Caco-2 (cell line): ENCODE data around the gene CCDC85C. TPM values are rescaled to one million over a fixed set of nuclear protein-coding genes. Genes with fewer than 3 reads are reported as not detected.

Source experiments
- BruUV-seq: library from RNA; stranded (reverse); fragments of 400-500 nt; replicated peaks from 2 replicates; lab custom pipeline; 2021; lab: Mats Ljungman, UMichigan
- CTCF ChIA-PET: fragments of 300-600 bp; sonication (Branson Sonifier 250); formaldehyde crosslinking; loops from one replicate; lab custom pipeline; 2022; ENCODE audit warnings: antibody characterized with exemption; lab: Charles Lee
- POLR2A ChIA-PET: fragments of 300-600 bp; sonication (Branson Sonifier 250); formaldehyde crosslinking; loops from one replicate; lab custom pipeline; 2022; ENCODE audit warnings: antibody characterized with exemption; lab: Charles Lee
- DNase-seq, 2 experiments: peaks; one replicate each; pipeline versions ENCODE4 v3.0.0 to v3.0.0-alpha.2; 2020 to 2022
- H3K27me3 ChIP-seq: replicated peaks from 2 replicates; pipeline ENCODE4 v1.6.0; 2011; ENCODE audit warnings: low read length; ENCODE audit not compliant: control insufficient read depth, insufficient read depth
- H3K36me3 ChIP-seq: 2 replicates; pipeline ENCODE4 v1.5.1; 2011; ENCODE audit warnings: low read length; ENCODE audit not compliant: control insufficient read depth, insufficient read depth
- H3K4me1 ChIP-seq: fragments of 250-450 bp; sonication (Bioruptor Pico); 2 replicates; pipeline ENCODE4 v1.5.1; 2020; ENCODE audit warnings: mild to moderate bottlenecking
- H3K4me3 ChIP-seq: 2 replicates; pipeline ENCODE4 v1.5.1; 2011; ENCODE audit warnings: low read depth, mild to moderate bottlenecking, control low read depth, low read length
- H3K9me3 ChIP-seq: fragments of 250-450 bp; sonication (Bioruptor Pico); 2 replicates; pipeline ENCODE4 v1.5.1; 2020; ENCODE audit warnings: mild to moderate bottlenecking, moderate library complexity
- H3K27ac Mint-ChIP-seq: one replicate; pipeline ENCODE4 v1.8.0; 2022; ENCODE audit warnings: mixed read lengths; ENCODE audit not compliant: unreplicated experiment
- H3K27me3 Mint-ChIP-seq: one replicate; pipeline ENCODE4 v1.8.0; 2022; ENCODE audit warnings: mixed read lengths; ENCODE audit not compliant: insufficient read depth, unreplicated experiment
- H3K36me3 Mint-ChIP-seq: one replicate; pipeline ENCODE4 v1.8.0; 2022; ENCODE audit warnings: mild to moderate bottlenecking, mixed read lengths; ENCODE audit not compliant: insufficient read depth, unreplicated experiment
- H3K4me1 Mint-ChIP-seq: one replicate; pipeline ENCODE4 v1.8.0; 2022; ENCODE audit warnings: low read depth, mixed read lengths; ENCODE audit not compliant: unreplicated experiment
- H3K4me3 Mint-ChIP-seq: one replicate; pipeline ENCODE4 v1.8.0; 2022; ENCODE audit warnings: mild to moderate bottlenecking, moderate library complexity, mixed read lengths; ENCODE audit not compliant: unreplicated experiment
- H3K9me3 Mint-ChIP-seq: one replicate; pipeline ENCODE4 v1.8.0; 2022; ENCODE audit warnings: mixed read lengths; ENCODE audit not compliant: unreplicated experiment
- intact Hi-C: fragments of 100-400 bp; cut with micrococcal nuclease; formaldehyde crosslinking; loops from one replicate; pipeline ENCODE4 v1.10.0; 2022; ENCODE audit not compliant: unreplicated experiment
- total RNA-seq: library from RNA; stranded (reverse); gene quantifications from 2 replicates; pipeline ENCODE4 v1.2.3, GENCODE V29; 2022
- TF ChIP-seq, protein P1 (sequence below), 2 experiments: fragments of 200-600 bp in 1 of 2; IDR thresholded peaks; 1 replicate in 1 of 2; 2 replicates in 1 of 2; pipeline versions ENCODE4 v1.5.1 to v1.8.0; 2011 to 2022; ENCODE audit warnings: antibody characterized with exemption in 1 of 2, control low read depth in 1 of 2, inconsistent platforms in 1 of 2, low read depth in 1 of 2, low read length in 1 of 2, mild to moderate bottlenecking in 1 of 2, moderate library complexity in 1 of 2; ENCODE audit not compliant: insufficient read depth in 1 of 2, severe bottlenecking in 1 of 2, unreplicated experiment in 1 of 2

Gene CCDC85C
- total RNA-seq, 1 experiment from 2014 or later: 76.2 TPM

DNA sequence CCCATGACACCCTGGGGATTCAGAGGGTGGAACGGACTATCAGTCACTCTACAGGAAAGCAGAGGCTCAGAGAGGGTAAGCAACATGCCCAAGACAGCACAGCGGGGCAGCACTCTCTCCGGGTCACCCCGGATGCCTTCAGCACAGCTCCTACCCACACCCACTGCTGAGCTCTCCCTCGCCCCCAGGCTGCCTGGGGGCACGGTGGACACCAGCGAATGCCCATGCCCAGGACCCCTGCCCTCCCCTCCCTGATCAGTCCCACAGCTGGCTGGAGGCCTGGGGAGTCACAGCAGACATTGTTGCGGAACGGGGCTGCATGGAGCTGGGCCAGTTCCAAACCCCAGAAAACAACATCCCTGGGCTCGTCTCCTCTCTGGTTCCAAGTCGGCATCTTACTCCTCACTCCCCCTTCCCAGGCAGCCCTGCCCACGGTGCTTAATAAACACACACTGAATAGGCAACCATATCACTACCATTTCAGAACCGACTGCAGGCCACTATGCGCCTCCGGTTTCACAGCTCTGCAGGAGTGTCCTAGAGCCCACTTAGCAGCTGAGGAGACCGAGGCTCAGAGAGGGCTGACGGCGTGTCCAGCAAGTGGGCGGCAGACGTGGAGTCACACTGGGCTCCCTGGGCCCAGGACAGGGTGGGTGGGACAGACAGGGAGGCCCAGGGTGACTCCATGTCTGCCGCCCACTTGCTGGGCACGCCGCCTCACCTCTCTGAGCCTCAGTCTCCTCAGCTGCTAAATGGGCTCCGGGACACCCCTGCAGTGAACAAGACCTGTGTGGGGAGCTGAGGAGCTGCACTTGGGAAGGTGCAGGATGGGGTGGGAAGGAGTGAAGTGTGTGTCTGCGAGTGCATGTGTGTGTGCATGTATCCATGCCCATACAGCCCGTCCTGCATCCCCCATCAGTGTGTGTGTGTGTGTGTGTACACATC lies 27.0 kb downstream of the CCDC85C start:
- peaks cover 81% of the 10 kb centered on the region for H3K4me1 ChIP-seq
- Mint-ChIP-seq H3K9me3 (no peaks in the 10 kb centered on the region), H3K36me3 (peaks cover 40% of the 10 kb centered on the region), H3K4me3 (peak overlapping the region; percentile 26), H3K27ac (peak overlapping the region; percentile 90), H3K27me3 (no peaks in the 10 kb centered on the region), H3K4me1 (peaks cover 66% of the 10 kb centered on the region)
- no peaks in the 10 kb centered on the region for H3K9me3 ChIP-seq
- no peaks in the 10 kb centered on the region for H3K36me3 ChIP-seq
- no TSS peak for BruUV-seq
- H3K27me3 ChIP-seq: no peaks in the 10 kb centered on the region
- POLR2A ChIA-PET: no interaction called here
- intact Hi-C loops: loop anchor here (5.0 kb wide), 1 partner anchor 40 kb away; no protein-coding TSS in a partner anchor
- H3K4me3 ChIP-seq: no peak overlapping the region
- CTCF ChIA-PET: interaction anchor here (0.6 to 1.1 kb wide), 4 partner anchors 28 to 58 kb away, joined by 3 to 4 read pairs (median 3); no protein-coding TSS in a partner anchor
- TF ChIP-seq, protein P1, sequence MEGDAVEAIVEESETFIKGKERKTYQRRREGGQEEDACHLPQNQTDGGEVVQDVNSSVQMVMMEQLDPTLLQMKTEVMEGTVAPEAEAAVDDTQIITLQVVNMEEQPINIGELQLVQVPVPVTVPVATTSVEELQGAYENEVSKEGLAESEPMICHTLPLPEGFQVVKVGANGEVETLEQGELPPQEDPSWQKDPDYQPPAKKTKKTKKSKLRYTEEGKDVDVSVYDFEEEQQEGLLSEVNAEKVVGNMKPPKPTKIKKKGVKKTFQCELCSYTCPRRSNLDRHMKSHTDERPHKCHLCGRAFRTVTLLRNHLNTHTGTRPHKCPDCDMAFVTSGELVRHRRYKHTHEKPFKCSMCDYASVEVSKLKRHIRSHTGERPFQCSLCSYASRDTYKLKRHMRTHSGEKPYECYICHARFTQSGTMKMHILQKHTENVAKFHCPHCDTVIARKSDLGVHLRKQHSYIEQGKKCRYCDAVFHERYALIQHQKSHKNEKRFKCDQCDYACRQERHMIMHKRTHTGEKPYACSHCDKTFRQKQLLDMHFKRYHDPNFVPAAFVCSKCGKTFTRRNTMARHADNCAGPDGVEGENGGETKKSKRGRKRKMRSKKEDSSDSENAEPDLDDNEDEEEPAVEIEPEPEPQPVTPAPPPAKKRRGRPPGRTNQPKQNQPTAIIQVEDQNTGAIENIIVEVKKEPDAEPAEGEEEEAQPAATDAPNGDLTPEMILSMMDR (IDR thresholded peaks at IDR 0.05; ENCODE audit: insufficient read depth in 1 of 2, low read depth in 1 of 2, low read length in 1 of 2, severe bottlenecking in 1 of 2, unreplicated experiment in 1 of 2): no peak
- no peak for DNase-seq

DNA sequence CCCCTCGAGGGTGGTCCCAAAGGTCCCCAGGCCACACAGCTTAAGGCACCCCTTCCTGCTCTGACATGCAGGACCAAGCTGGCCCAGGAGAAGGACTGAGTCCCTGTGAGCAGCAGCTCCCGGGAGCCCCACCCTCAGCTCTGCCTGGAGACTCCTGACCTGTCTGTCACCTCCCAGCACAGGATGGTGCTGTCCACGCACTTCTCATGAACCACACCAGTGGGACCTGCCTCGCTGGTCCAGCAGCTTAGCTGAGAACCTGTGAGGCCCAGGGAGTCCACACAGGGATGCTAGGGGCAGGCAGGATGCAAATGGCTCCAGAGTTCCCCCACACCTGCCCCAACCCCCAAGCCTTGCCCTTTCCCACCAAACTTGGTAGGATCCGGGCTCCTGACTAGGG lies 27.7 kb downstream of the CCDC85C start:
- TF ChIP-seq, protein P1 (IDR thresholded peaks at IDR 0.05; ENCODE audit: insufficient read depth in 1 of 2, low read depth in 1 of 2, low read length in 1 of 2, severe bottlenecking in 1 of 2, unreplicated experiment in 1 of 2): no peak

More for the DNA sequence above, 27.7 kb downstream of the CCDC85C start:
- intact Hi-C loops: loop anchor here (5.0 kb wide), 1 partner anchor 39 kb away; no protein-coding TSS in a partner anchor
- no TSS peak for BruUV-seq
- H3K36me3 Mint-ChIP-seq: peaks cover 40% of the 10 kb centered on the region
- Histone ChIP-seq H3K27me3 (no peaks in the 10 kb centered on the region), H3K4me3 (no peak overlapping the region), H3K4me1 (peaks cover 81% of the 10 kb centered on the region), H3K36me3 (no peaks in the 10 kb centered on the region), H3K9me3 (no peaks in the 10 kb centered on the region)
- H3K27ac Mint-ChIP-seq: peak overlapping the region; percentile 90
- no peaks in the 10 kb centered on the region for H3K9me3 Mint-ChIP-seq
- DNase-seq: peak; percentile 57 to 69
- H3K4me1 Mint-ChIP-seq: peaks cover 66% of the 10 kb centered on the region
- no peaks in the 10 kb centered on the region for H3K27me3 Mint-ChIP-seq
- H3K4me3 Mint-ChIP-seq: peak overlapping the region; percentile 27
- ChIA-PET POLR2A (interaction anchor here (1.1 kb wide), 1 partner anchor 27 kb away, joined by 3 read pairs; the partner anchor contains the start of gene CCDC85C), CTCF (interaction anchor here (0.6 to 1.2 kb wide), 6 partner anchors 24 to 57 kb away, joined by 3 to 14 read pairs (median 3); no protein-coding TSS in a partner anchor)
